K562 (cell line): ENCODE results near the gene NPDC1. TPM values are rescaled to one million over a fixed set of nuclear protein-coding genes. Genes with fewer than 3 reads are reported as not detected.

Experiments used
- ATAC-seq: fragments of 200-7000 bp; cut with Tn5 transposase; 3 replicates; pipeline ENCODE4 v1.9.1; 2020; ENCODE audit warnings: moderate library complexity
- BruUV-seq: library from RNA; stranded (reverse); fragments of 400-500 nt; replicated peaks from 2 replicates; lab custom pipeline; 2021; lab: Mats Ljungman, UMichigan
- CTCF ChIA-PET: fragments of 300-600 bp; formaldehyde crosslinking; extraction: SDS; loops from one replicate; lab custom pipeline; 2021; ENCODE audit warnings: low intra/inter-chr PET ratio; lab: Yijun Ruan, JAX
- POLR2A ChIA-PET: fragments of 300-600, 350-650 bp; sonication (Branson Sonifier 250); formaldehyde crosslinking; extraction: SDS; loops from one replicate; lab custom pipeline; 2021; ENCODE audit warnings: antibody characterized with exemption, inconsistent platforms; lab: Yijun Ruan, JAX
- DNase-seq, 4 experiments: peaks; one replicate each; pipeline versions ENCODE4 v3.0.0 to v3.0.0-alpha.2; 2011 to 2018; ENCODE audit warnings: low spot score in 3 of 4, mixed read lengths in 3 of 4; ENCODE audit errors: extremely low read depth in 1 of 4
- FAIRE-seq: peaks from 2 replicates; lab custom pipeline; 2011; peaks lifted over from hg19 to GRCh38; lab: Jason Lieb, UNC
- H2AFZ ChIP-seq: 2 replicates; pipeline ENCODE4 v1.6.0; 2011; ENCODE audit warnings: low read depth, low read length, control low read depth, inconsistent platforms
- H3K27ac ChIP-seq: fragments of 200-600 bp; 3 replicates; pipeline ENCODE4 v1.8.0; 2011; ENCODE audit warnings: low read depth, mild to moderate bottlenecking, control low read depth, inconsistent platforms, low read length, moderate library complexity, mixed read lengths; ENCODE audit errors: extremely low read depth
- H3K27me3 ChIP-seq, 2 experiments: fragments of 300-600 bp in 1 of 2; 2 replicates in 1 of 2; 3 replicates in 1 of 2; pipeline versions ENCODE4 v1.6.0 to v1.8.0; 2011; ENCODE audit warnings: inconsistent platforms in 2 of 2, low read length in 2 of 2, mild to moderate bottlenecking in 1 of 2, mixed read lengths in 1 of 2, moderate library complexity in 1 of 2; ENCODE audit not compliant: control insufficient read depth in 2 of 2, insufficient read depth in 2 of 2
- H3K36me3 ChIP-seq: fragments of 300-600 bp; 3 replicates; pipeline ENCODE4 v1.8.0; 2011; ENCODE audit warnings: mild to moderate bottlenecking, low read length, inconsistent platforms; ENCODE audit not compliant: control insufficient read depth, insufficient read depth
- H3K4me1 ChIP-seq, 2 experiments: fragments of 200-600 bp in 1 of 2; replicated peaks in 1 of 2; 2 replicates in 1 of 2; 3 replicates in 1 of 2; pipeline versions ENCODE4 v1.5.1 to v1.8.0; 2011; ENCODE audit warnings: inconsistent platforms in 2 of 2, low read length in 2 of 2, mild to moderate bottlenecking in 1 of 2, mixed read lengths in 1 of 2, moderate library complexity in 1 of 2; ENCODE audit not compliant: control insufficient read depth in 2 of 2, insufficient read depth in 2 of 2
- H3K4me2 ChIP-seq: 2 replicates; pipeline ENCODE4 v1.6.1; 2011; ENCODE audit warnings: low read length, control low read depth, inconsistent platforms, mixed read lengths; ENCODE audit not compliant: insufficient read depth
- H3K4me3 ChIP-seq: fragments of 200-600 bp; sonication (generic), shearing (Covaris generic); 2 replicates; pipeline ENCODE4 v1.5.1; 2016; ENCODE audit warnings: control low read depth, inconsistent platforms
- H3K79me2 ChIP-seq: fragments of 200-600 bp; 3 replicates; pipeline ENCODE4 v1.8.0; 2011; ENCODE audit warnings: low read length, inconsistent platforms; ENCODE audit not compliant: control insufficient read depth, insufficient read depth
- H3K9ac ChIP-seq, 2 experiments: 2 replicates each; pipeline versions ENCODE4 v1.6.0 to v1.6.1; 2011; ENCODE audit warnings: low read depth in 2 of 2, low read length in 2 of 2, control low read depth in 1 of 2, inconsistent platforms in 1 of 2, mild to moderate bottlenecking in 1 of 2, mixed read lengths in 1 of 2; ENCODE audit not compliant: insufficient read depth in 1 of 2
- H3K9me1 ChIP-seq: one replicate; pipeline ENCODE4 v1.6.0; 2011; ENCODE audit warnings: inconsistent platforms, mild to moderate bottlenecking, low read length, moderate library complexity; ENCODE audit not compliant: control insufficient read depth, insufficient read depth
- H3K9me3 ChIP-seq: replicated peaks from 2 replicates; pipeline ENCODE4 v1.5.1; 2011; ENCODE audit warnings: low read depth, low read length, inconsistent platforms; ENCODE audit not compliant: control insufficient read depth, insufficient read depth
- H4K20me1 ChIP-seq: replicated peaks from 2 replicates; pipeline ENCODE4 v1.6.1; 2011; ENCODE audit warnings: low read length, inconsistent platforms, mixed read lengths; ENCODE audit not compliant: control insufficient read depth, insufficient read depth
- BRD9 ChIP-seq: fragments of 450-650 bp; IDR thresholded peaks from 2 replicates; pipeline ENCODE4 v1.6.1; 2018; ENCODE audit warnings: low read depth; ENCODE audit not compliant: partially characterized antibody
- FOS ChIP-seq: IDR thresholded peaks from 3 replicates; pipeline ENCODE4 v1.6.1; 2011; ENCODE audit not compliant: insufficient read length; ENCODE audit errors: extremely low read depth
- FOSL1 ChIP-seq: fragments of 200-800 bp; sonication (Bioruptor generic); conservative IDR thresholded peaks from 2 replicates; pipeline ENCODE4 v1.6.1; 2016; ENCODE audit warnings: missing genetic modification characterization, missing compliant biosample characterization
- IFI16 ChIP-seq: fragments of 250-450 bp; sonication (Bioruptor Pico); IDR thresholded peaks from 2 replicates; pipeline ENCODE4 v2.1.2; 2022; ENCODE audit warnings: mild to moderate bottlenecking, inconsistent platforms
- MGA ChIP-seq: fragments of 450-650 bp; IDR thresholded peaks from 2 replicates; pipeline ENCODE4 v1.6.1; 2016; ENCODE audit warnings: mild to moderate bottlenecking, moderate library complexity
- WGBS: fragments of 100-300 bp; shearing (Covaris generic); methylation state at CpG from one replicate; pipeline ENCODE4 v1.1.6; 2016; ENCODE audit warnings: low coverage, mixed read lengths; ENCODE audit not compliant: insufficient coverage; ENCODE audit errors: missing lambda C conversion rate; 5-methylcytosine and 5-hydroxymethylcytosine counted together
- in situ Hi-C: fragments of 300-500 bp; cut with MboI; formaldehyde crosslinking; loops from 4 replicates; pipeline ENCODE4 v1.15.0; 2018; ENCODE audit warnings: inconsistent platforms, mixed read lengths
- intact Hi-C: fragments of 100-400 bp; cut with micrococcal nuclease; formaldehyde crosslinking; loops from 2 replicates; pipeline ENCODE4 v1.14.2; 2022
- polyA plus RNA-seq, 8 experiments: library from polyadenylated mRNA; depleted of rRNA in 4 of 8; stranded (reverse) in 5 of 8; unstranded in 3 of 8; fragments of >200 nt; fragmentation: Nextera tagmentation in 2 of 8; fragmentation: Illumina TruSeq in 1 of 8; extraction: Ambion mirVana in 2 of 8; extraction: Trizol in 1 of 8; gene quantifications; 2 replicates each; pipeline versions ENCODE4 v1.2.1 to v1.2.3, GENCODE V29; 2011 to 2014; ENCODE audit warnings: inconsistent platforms in 1 of 8, missing spikeins in 1 of 8
- total RNA-seq, 7 experiments: library from RNA; depleted of rRNA in 6 of 7; stranded (reverse); fragments of >200 nt in 6 of 7; fragmentation: Illumina TruSeq in 2 of 7; extraction: Trizol in 2 of 7; gene quantifications; 2 replicates each; pipeline versions ENCODE4 v1.2.1 to v1.2.3, GENCODE V29; 2011 to 2021; ENCODE audit warnings: low replicate concordance in 1 of 7
- TF ChIP-seq, protein P1 (sequence below): IDR thresholded peaks from 3 replicates; pipeline ENCODE4 v1.6.1; 2011; ENCODE audit warnings: borderline replicate concordance, mild to moderate bottlenecking, moderate library complexity; ENCODE audit not compliant: insufficient read length; ENCODE audit errors: extremely low read depth

Gene NPDC1
- total and polyA plus RNA-seq, 9 of the 15 experiments (the other 6 are each of a cell fraction or from before 2014, with no cell fraction given), result 0.06 to 2.1 (median 0.53) TPM; not detected in 3

- CTCF ChIA-PET, result no interaction called here
- intact Hi-C loops (no loop called here), in situ Hi-C loops (no loop called here)
- 87% methylated on average over 10 of the region's 16 CpGs for WGBS
- no peak overlapping the region for H2AFZ ChIP-seq
- no peaks in the 10 kb centered on the region for H3K27me3 ChIP-seq
- H3K36me3 ChIP-seq, result peaks cover 10% of the 10 kb centered on the region; the same call in 1 of the 3 replicates
- peak overlapping the region in 1 of 2 experiments; percentile 88; a peak in 2 of 4 replicates for H3K9ac ChIP-seq
- peaks cover 22 to 89% of the 10 kb centered on the region in 2 experiments; a peak in 4 of 5 replicates for H3K4me1 ChIP-seq
- no TSS peak for BruUV-seq
- no peak overlapping the region for H3K27ac ChIP-seq
- POLR2A ChIA-PET, result interaction anchor here (0.6 to 2.6 kb wide), 3 partner anchors 12 to 162 kb away, joined by 3 to 14 read pairs (median 3); partner anchors contain the start of gene SAPCD2
- peaks cover 15% of the 10 kb centered on the region; the same call in 2 of the 3 replicates for H3K79me2 ChIP-seq
- no peak overlapping the region for H3K4me3 ChIP-seq
- H3K9me1 ChIP-seq, result no peaks in the 10 kb centered on the region
- no peak for FAIRE-seq
- no peaks in the 10 kb centered on the region for H3K9me3 ChIP-seq
- no peak for DNase-seq
- ATAC-seq, result no peak
- no peaks in the 10 kb centered on the region for H4K20me1 ChIP-seq
- H3K4me2 ChIP-seq, result no peak overlapping the region
- TF ChIP-seq BRD9 (no peak), FOS (no peak), FOSL1 (tag) (no peak), IFI16 (CRISPR knock-in tag) (no peak), MGA (no peak)
- TF ChIP-seq, protein P1, sequence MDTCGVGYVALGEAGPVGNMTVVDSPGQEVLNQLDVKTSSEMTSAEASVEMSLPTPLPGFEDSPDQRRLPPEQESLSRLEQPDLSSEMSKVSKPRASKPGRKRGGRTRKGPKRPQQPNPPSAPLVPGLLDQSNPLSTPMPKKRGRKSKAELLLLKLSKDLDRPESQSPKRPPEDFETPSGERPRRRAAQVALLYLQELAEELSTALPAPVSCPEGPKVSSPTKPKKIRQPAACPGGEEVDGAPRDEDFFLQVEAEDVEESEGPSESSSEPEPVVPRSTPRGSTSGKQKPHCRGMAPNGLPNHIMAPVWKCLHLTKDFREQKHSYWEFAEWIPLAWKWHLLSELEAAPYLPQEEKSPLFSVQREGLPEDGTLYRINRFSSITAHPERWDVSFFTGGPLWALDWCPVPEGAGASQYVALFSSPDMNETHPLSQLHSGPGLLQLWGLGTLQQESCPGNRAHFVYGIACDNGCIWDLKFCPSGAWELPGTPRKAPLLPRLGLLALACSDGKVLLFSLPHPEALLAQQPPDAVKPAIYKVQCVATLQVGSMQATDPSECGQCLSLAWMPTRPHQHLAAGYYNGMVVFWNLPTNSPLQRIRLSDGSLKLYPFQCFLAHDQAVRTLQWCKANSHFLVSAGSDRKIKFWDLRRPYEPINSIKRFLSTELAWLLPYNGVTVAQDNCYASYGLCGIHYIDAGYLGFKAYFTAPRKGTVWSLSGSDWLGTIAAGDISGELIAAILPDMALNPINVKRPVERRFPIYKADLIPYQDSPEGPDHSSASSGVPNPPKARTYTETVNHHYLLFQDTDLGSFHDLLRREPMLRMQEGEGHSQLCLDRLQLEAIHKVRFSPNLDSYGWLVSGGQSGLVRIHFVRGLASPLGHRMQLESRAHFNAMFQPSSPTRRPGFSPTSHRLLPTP, result no peak
These were observed 36.4 kb upstream of the NPDC1 start for GRCh38 chr9:137082222-137082924.
